Spleen (tissue), 11 donors: ENCODE results near the gene DSCAML1. TPM values are rescaled to one million over a fixed set of nuclear protein-coding genes. Genes with fewer than 3 reads are reported as not detected.

Source experiments
- DNase-seq: peaks from one replicate; pipeline ENCODE4 v3.0.0-alpha.2; 2020
- H3K27ac ChIP-seq, 8 donors: fragments of 200-600 bp; sonication (generic) in 7 of 8; 1 replicate in 4 of 8; 2 replicates in 4 of 8; pipeline versions ENCODE4 v1.5.0 to v1.8.0; 2016 to 2021; ENCODE audit warnings: inconsistent platforms in 4 of 8, mild to moderate bottlenecking in 4 of 8, moderate library complexity in 1 of 8
- H3K27me3 ChIP-seq, 7 donors: fragments of 200-600 bp; sonication (generic) in 6 of 7; replicated peaks in 1 of 7; 1 replicate in 4 of 7; 2 replicates in 3 of 7; pipeline versions ENCODE4 v1.5.0 to v1.8.0; 2016 to 2021; ENCODE audit warnings: inconsistent platforms in 3 of 7, mild to moderate bottlenecking in 1 of 7
- H3K36me3 ChIP-seq, 6 donors: fragments of 200-600 bp; sonication (generic) in 5 of 6; 1 replicate in 4 of 6; 2 replicates in 2 of 6; pipeline versions ENCODE4 v1.5.0 to v1.8.0; 2016 to 2021; ENCODE audit warnings: inconsistent platforms in 2 of 6
- H3K4me1 ChIP-seq, 6 donors: fragments of 200-600 bp; sonication (generic) in 5 of 6; 1 replicate in 3 of 6; 2 replicates in 3 of 6; pipeline versions ENCODE4 v1.5.0 to v1.8.0; 2016 to 2021; ENCODE audit warnings: inconsistent platforms in 3 of 6
- H3K4me3 ChIP-seq, 8 donors: fragments of 200-600 bp; sonication (generic) in 7 of 8; 1 replicate in 4 of 8; 2 replicates in 4 of 8; pipeline versions ENCODE4 v1.5.0 to v1.8.0; 2016 to 2021; ENCODE audit warnings: inconsistent platforms in 4 of 8, mild to moderate bottlenecking in 4 of 8, moderate library complexity in 2 of 8
- H3K9me3 ChIP-seq, 8 donors: fragments of 200-600 bp; sonication (generic) in 7 of 8; 1 replicate in 4 of 8; 2 replicates in 4 of 8; pipeline versions ENCODE4 v1.5.0 to v1.8.0; 2016 to 2021; ENCODE audit warnings: inconsistent platforms in 4 of 8
- CTCF ChIP-seq, 11 experiments: fragments of 200-600 bp in 7 of 11; fragments of 450-650 bp in 4 of 11; sonication (generic) in 4 of 11; IDR thresholded peaks in 8 of 11; conservative IDR thresholded peaks in 3 of 11; 1 replicate in 7 of 11; 2 replicates in 4 of 11; pipeline versions ENCODE4 v1.4.0 to v1.8.0; 2016 to 2021; ENCODE audit warnings: antibody characterized with exemption in 11 of 11, inconsistent platforms in 4 of 11, mild to moderate bottlenecking in 1 of 11
- POLR2A ChIP-seq, 3 donors: fragments of 450-650 bp; IDR thresholded peaks; one replicate each; pipeline ENCODE4 v1.5.1; 2017; ENCODE audit warnings: antibody characterized with exemption in 3 of 3, mild to moderate bottlenecking in 1 of 3
- POLR2AphosphoS5 ChIP-seq, 3 donors: sonication (generic); formaldehyde crosslinking; IDR thresholded peaks; one replicate each; pipeline ENCODE4 v1.5.1; 2017; ENCODE audit warnings: antibody characterized with exemption in 3 of 3
- WGBS, 5 donors: extraction: QIAGEN DNeasy Blood & Tissue Kit in 3 of 5; methylation state at CpG; one replicate each; pipeline versions ENCODE4 v1.1.5 to v1.1.7; 2013 to 2018; 5-methylcytosine and 5-hydroxymethylcytosine counted together
- intact Hi-C: fragments of 100-400 bp; cut with DNase I; formaldehyde crosslinking; loops from one replicate; pipeline ENCODE4 v1.15.0; 2023; ENCODE audit warnings: low total_unique reads
- polyA plus RNA-seq, 3 donors: library from polyadenylated mRNA; stranded (reverse); fragments of 200-250 nt; gene quantifications; one replicate each; pipeline ENCODE4 v1.2.1, GENCODE V29; 2013
- total RNA-seq, 7 donors: library from RNA; depleted of rRNA in 3 of 7; stranded (reverse); fragments of >200 nt in 3 of 7; fragmentation: NEBNext Ultra II Directional in 4 of 7; extraction: Animal tissue kit (Norgen Biotek cat#: 25700) in 4 of 7; gene quantifications; one replicate each; pipeline versions ENCODE4 v1.1.0 to v1.2.1, GENCODE V29; 2016 to 2021
- donor health status: healthy with polysubstance abuse.
- donor health status: DM: no; HTN: no; CAD: no; lungs with moderate emphysema.
- donor health status: DM: no; HTN: no; CAD: no.
- donor health status: Bipolar disorder and iron deficiency.
- donor health status: healthy.
- donor health status: DM: no; HTN: no; CAD: no.
- donor health status: DM: yes; HTN: yes; CAD: no.

The DSCAML1 gene
- total and polyA plus RNA-seq, 10 donors, result 0.07 to 10.7 (median 2.3) TPM

GRCh38 chr11:117478926-117479325, 318.1 kb downstream of the DSCAML1 start:
- H3K4me3 ChIP-seq, result no peak overlapping the region
- no peaks in the 10 kb centered on the region for H3K36me3 ChIP-seq
- 87 to 95% (median 93%) methylated on average over 7 of the region's 7 CpGs for WGBS, 5 donors
- no peak for TF ChIP-seq CTCF (IDR thresholded peaks at IDR 0.05 in 8 of 11, conservative IDR thresholded peaks at IDR 0.05 in 3 of 11)
- no peak for TF ChIP-seq POLR2AphosphoS5 (IDR thresholded peaks at IDR 0.05)
- no peak for TF ChIP-seq POLR2A (IDR thresholded peaks at IDR 0.05)
- no peaks in the 10 kb centered on the region for H3K4me1 ChIP-seq
- no peak overlapping the region for H3K27ac ChIP-seq
- DNase-seq, result no peak
- intact Hi-C loops, result no loop called here
- no peaks in the 10 kb centered on the region for H3K9me3 ChIP-seq
- H3K27me3 ChIP-seq, result peaks cover 0 to 4% (median 0%) of the 10 kb centered on the region in 7 donors

- no peak overlapping the region for H3K4me3 ChIP-seq
- intact Hi-C loops, result no loop called here
Measured at GRCh38 chr11:117478126-117478860, 318.7 kb downstream of the DSCAML1 start.

GRCh38 chr11:117477721-117478120, 319.3 kb downstream of the DSCAML1 start:
- H3K4me1 ChIP-seq, result no peaks in the 10 kb centered on the region
- H3K27ac ChIP-seq, result no peak overlapping the region
- intact Hi-C loops, result no loop called here
- H3K9me3 ChIP-seq, result no peaks in the 10 kb centered on the region
- peaks cover 0 to 4% (median 0%) of the 10 kb centered on the region in 7 donors for H3K27me3 ChIP-seq
- H3K36me3 ChIP-seq, result no peaks in the 10 kb centered on the region
- H3K4me3 ChIP-seq, result no peak overlapping the region
- no peak for TF ChIP-seq POLR2A (IDR thresholded peaks at IDR 0.05)
- TF ChIP-seq POLR2AphosphoS5 (IDR thresholded peaks at IDR 0.05), result no peak
- no peak for TF ChIP-seq CTCF (IDR thresholded peaks at IDR 0.05 in 8 of 11, conservative IDR thresholded peaks at IDR 0.05 in 3 of 11)
- no peak for DNase-seq
- 45 to 76% (median 58%) methylated on average over 4 of the region's 4 CpGs for WGBS, 5 donors

More at GRCh38 chr11:117478126-117478860, 318.7 kb downstream of the DSCAML1 start:
- TF ChIP-seq CTCF (IDR thresholded peaks at IDR 0.05 in 8 of 11, conservative IDR thresholded peaks at IDR 0.05 in 3 of 11) (no peak), POLR2AphosphoS5 (IDR thresholded peaks at IDR 0.05) (no peak), POLR2A (IDR thresholded peaks at IDR 0.05) (no peak)
- DNase-seq, result no peak
- no peaks in the 10 kb centered on the region for H3K36me3 ChIP-seq
- WGBS, 5 donors, result 77 to 92% (median 78%) methylated on average over 8 to 13 of the region's 13 CpGs
- H3K4me1 ChIP-seq, result no peaks in the 10 kb centered on the region
- H3K27me3 ChIP-seq, result peaks cover 0 to 4% (median 0%) of the 10 kb centered on the region in 7 donors
- no peaks in the 10 kb centered on the region for H3K9me3 ChIP-seq
- H3K27ac ChIP-seq, result no peak overlapping the region

- intact Hi-C loops, result no loop called here
- Histone ChIP-seq H3K27ac (no peak overlapping the region), H3K36me3 (no peaks in the 10 kb centered on the region), H3K9me3 (no peaks in the 10 kb centered on the region), H3K4me3 (no peak overlapping the region), H3K4me1 (no peaks in the 10 kb centered on the region), H3K27me3 (peaks cover 0 to 4% (median 0%) of the 10 kb centered on the region in 7 donors)
- TF ChIP-seq POLR2AphosphoS5 (IDR thresholded peaks at IDR 0.05), result no peak
- TF ChIP-seq POLR2A (IDR thresholded peaks at IDR 0.05), result no peak
- DNase-seq, result no peak
- WGBS, 5 donors, result 79 to 86% (median 86%) methylated on average over 10 of the region's 10 CpGs
Measured at GRCh38 chr11:117476531-117477142, 320.4 kb downstream of the DSCAML1 start.
